ENCODE data around the gene MSMP. TPM values are rescaled to one million over a fixed set of nuclear protein-coding genes. Genes with fewer than 3 reads are reported as not detected.

MSMP gene
- total and polyA plus RNA-seq, 10 of the 15 experiments (the other 5 are each of a cell fraction or from before 2014, with no cell fraction given), result 0.33 to 2.4 (median 0.86) TPM; not detected in 4

GRCh38 chr9:35728041-35728971, 25.8 kb downstream of the MSMP start (continued):
- TF ChIP-seq EP300 (IDR thresholded peaks at IDR 0.05; ENCODE audit: borderline replicate concordance in 1 of 2, control insufficient read depth in 1 of 2, low read depth in 2 of 2, low read length in 2 of 2) (peak in 1 of 2 experiments; percentile 52; a peak in 1 of 4 replicates), RAD21 (IDR thresholded peaks at IDR 0.05; ENCODE audit: insufficient read depth, low read depth, low read length) (no peak), SMARCA5 (IDR thresholded peaks at IDR 0.05) (no peak), ZBTB40 (IDR thresholded peaks at IDR 0.05; ENCODE audit: borderline replicate concordance) (no peak), GATAD2B (conservative IDR thresholded peaks at IDR 0.05; ENCODE audit: low read depth) (peak; percentile 58), BCL3 (IDR thresholded peaks at IDR 0.05; ENCODE audit: borderline replicate concordance, insufficient read depth, low read depth, low read length, poor library complexity, severe bottlenecking) (peak; percentile 50), BRCA1 (IDR thresholded peaks at IDR 0.05; ENCODE audit: low read depth, low read length) (no peak), USF2 (IDR thresholded peaks at IDR 0.05; ENCODE audit: borderline replicate concordance, low read depth, low read length) (no peak), IKZF2 (IDR thresholded peaks at IDR 0.05) (peak; percentile 29 to 48; a peak in 2 of 4 replicates), MLLT1 (IDR thresholded peaks at IDR 0.05) (peak; percentile 83), HSF1 (IDR thresholded peaks at IDR 0.05; ENCODE audit: low read depth, low read length) (no peak), FOS (IDR thresholded peaks at IDR 0.05; ENCODE audit: borderline replicate concordance, extremely low read depth, insufficient read length) (no peak), ZBTB4 (CRISPR knock-in tag; IDR thresholded peaks at IDR 0.05) (no peak)

Data from GM12878 (cell line).